ENCODE data around the gene GRID1.
"Not testable (repeated sequence)": the region's sequence is repeated elsewhere in the genome, so short reads cannot be mapped to it uniquely, and the experiment has no call there.

GRID1 gene

DNA sequence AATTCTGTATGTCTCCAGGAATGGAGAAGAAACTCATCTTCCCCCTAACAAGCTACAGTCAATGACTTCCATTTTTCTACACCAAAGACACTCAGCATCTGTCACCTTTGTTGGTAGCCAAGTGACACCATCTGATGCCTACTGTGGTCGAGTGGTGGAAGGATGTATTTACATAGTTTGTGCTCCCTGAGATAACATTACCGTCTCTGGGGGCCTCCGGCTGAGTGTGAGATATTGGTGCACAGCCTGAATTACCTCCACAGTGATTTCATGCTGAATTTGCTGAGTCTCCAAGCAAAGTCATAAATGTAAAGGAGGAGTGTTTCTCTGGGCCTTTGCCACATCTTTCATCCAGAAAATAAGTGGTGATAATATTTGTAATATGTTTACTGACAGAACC is 114.0 kb downstream of the GRID1 start:
- no peak for DNase-seq
- TF ChIP-seq POLR2A (IDR thresholded peaks at IDR 0.05; ENCODE audit: low read length), result no peak
- TF ChIP-seq GATA1 (IDR thresholded peaks at IDR 0.05; ENCODE audit: low read depth, low read length), result no peak

DNA sequence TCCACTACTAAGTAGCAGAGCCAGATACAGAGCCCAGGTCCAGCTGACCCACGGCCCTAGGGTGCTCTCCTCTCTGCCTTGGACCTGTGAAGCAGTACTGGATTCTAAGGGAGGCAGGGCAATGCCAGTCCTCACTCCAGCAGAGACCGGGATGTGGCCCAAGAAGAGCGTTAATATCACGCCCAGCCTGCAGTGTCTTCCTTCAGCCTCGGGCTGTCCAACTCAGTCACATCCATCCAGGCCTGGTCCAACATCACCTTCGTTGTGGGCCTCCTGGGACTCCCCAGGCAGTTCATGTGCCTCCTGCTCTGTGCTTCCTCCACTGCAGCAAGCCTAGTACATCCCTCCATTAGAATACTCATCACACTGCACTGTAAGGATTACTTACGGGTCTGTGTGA is 114.5 kb downstream of the GRID1 start:
- DNase-seq, result no peak
- TF ChIP-seq GATA1 (IDR thresholded peaks at IDR 0.05; ENCODE audit: low read depth, low read length) (no peak), POLR2A (IDR thresholded peaks at IDR 0.05; ENCODE audit: low read length) (no peak)

DNA sequence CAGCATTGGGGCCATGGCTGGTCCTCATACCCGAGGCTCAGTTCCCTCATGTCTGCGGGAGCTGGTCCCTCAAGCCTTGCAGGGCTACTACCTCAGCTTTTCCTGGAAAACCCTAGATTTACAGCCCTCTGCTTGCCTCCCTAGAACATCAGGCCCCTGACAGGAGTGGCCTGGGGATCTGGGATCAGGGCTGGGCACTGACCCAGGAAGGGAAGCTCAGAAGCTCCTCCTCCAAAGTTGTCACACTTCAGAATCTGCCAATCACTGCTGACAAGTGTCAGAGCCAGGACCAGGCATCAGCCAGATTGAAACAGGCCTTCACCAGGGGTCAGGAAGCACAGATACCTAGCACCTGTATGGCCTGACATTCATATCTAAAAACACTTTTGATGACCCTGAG is 115.2 kb downstream of the GRID1 start:
- DNase-seq, result no peak
- TF ChIP-seq POLR2A (IDR thresholded peaks at IDR 0.05; ENCODE audit: low read length) (no peak), GATA1 (IDR thresholded peaks at IDR 0.05; ENCODE audit: low read depth, low read length) (no peak)

DNA sequence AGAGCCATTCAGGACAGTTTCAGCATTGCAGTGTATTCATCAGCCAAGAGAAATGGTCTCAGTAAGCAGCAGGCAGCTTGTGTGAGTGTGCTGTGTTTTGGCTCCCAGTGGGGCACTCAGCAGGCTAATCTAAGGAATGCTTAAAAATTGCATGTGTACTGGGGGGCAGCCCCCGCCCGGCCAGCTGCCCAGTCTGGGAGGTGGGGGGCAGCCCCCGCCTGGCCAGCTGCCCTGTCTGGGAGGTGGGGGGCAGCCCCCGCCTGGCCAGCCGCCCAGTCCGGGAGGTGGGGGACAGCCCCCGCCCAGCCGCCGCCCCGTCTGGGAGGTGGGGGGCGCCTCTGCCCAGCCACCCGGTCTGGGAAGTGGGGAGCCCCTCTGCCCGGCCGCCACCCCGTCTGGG is 116.2 kb downstream of the GRID1 start:
- TF ChIP-seq GATA1 (IDR thresholded peaks at IDR 0.05; ENCODE audit: low read depth, low read length) (no peak), POLR2A (IDR thresholded peaks at IDR 0.05; ENCODE audit: low read length) (no peak)
- no peak for DNase-seq

DNA sequence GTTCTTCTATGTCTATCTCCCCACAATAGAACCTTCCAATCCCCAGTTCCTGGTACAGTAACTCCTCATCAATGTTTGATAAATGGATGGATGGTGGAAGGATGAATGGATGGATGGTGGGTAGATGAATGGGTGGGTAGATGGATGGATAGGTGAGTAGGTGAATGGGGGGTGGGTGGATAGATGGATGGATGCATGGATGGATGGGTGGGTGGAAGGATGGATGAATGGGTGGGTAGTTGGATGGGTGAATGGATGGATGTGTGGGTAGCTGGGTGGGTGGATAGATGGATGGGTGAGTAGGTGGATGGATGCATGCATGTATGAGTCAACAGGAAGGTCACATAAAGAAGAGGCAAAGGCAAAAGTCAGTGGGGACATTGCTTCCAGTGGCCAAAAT is 116.8 kb downstream of the GRID1 start:
- TF ChIP-seq GATA1 (IDR thresholded peaks at IDR 0.05; ENCODE audit: low read depth, low read length) (no peak), POLR2A (IDR thresholded peaks at IDR 0.05; ENCODE audit: low read length) (no peak)
- DNase-seq, result no peak

DNA sequence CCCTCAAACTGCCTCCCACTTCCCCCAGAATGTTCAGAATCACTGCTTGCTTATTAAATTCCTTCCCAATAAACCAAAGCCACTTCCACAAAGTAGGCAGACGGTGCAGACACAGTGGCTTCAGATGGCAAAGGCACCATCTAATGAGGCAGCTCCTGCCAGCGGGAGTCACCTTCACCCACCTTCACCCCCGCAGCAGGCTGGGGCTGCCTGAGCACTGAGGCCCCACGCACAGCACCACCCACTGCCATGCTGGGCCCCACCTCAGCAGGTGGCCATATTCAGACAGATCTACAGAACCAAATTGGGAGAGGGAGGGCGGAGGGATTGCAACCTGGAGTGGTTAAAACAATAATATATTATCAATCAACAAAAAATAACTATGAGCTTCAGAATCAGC is 118.5 kb downstream of the GRID1 start:
- TF ChIP-seq POLR2A (IDR thresholded peaks at IDR 0.05; ENCODE audit: low read length) (no peak), GATA1 (IDR thresholded peaks at IDR 0.05; ENCODE audit: low read depth, low read length) (no peak)
- no peak for DNase-seq

DNA sequence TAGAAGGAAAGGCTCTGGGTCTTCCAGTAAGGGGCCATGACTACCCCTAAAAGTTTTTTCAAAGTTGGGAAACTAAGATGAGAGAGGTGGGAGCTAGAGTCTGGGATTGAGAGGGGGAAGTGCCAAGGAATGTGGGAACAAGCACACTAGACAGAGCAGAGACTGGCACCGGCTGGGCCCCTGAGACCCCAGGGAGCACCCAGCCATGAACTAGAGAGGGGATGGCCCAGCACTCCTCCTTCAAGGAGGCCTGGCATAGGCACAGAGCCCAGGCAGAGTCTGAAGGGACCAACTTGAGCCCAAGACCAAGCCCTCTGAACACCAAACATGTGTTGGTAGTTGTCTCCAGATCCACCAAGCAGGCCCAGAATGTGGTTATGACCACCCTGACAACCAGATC is 119.0 kb downstream of the GRID1 start:
- TF ChIP-seq POLR2A (IDR thresholded peaks at IDR 0.05; ENCODE audit: low read length) (no peak), GATA1 (IDR thresholded peaks at IDR 0.05; ENCODE audit: low read depth, low read length) (no peak)
- DNase-seq, result no peak

DNA sequence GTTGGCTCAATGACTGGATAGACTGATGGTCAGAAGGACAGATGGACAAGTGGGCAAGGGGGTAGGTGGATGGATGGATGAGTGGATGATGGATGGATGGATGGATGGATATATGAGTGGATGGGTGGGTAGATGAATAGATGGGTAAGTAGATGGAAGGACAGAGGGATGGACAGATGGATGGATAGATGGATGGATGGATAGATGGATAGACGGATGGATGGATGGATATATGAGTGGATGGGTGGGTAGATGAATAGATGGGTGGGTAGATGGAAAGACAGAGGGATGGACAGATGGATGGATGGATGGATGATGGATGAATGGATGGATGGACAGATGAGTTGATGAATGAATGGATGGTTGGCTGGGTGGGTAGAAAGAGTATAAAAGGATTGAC is 119.5 kb downstream of the GRID1 start:
- TF ChIP-seq GATA1 (IDR thresholded peaks at IDR 0.05; ENCODE audit: low read depth, low read length) (no peak), POLR2A (IDR thresholded peaks at IDR 0.05; ENCODE audit: low read length) (no peak)
- DNase-seq, result no peak

DNA sequence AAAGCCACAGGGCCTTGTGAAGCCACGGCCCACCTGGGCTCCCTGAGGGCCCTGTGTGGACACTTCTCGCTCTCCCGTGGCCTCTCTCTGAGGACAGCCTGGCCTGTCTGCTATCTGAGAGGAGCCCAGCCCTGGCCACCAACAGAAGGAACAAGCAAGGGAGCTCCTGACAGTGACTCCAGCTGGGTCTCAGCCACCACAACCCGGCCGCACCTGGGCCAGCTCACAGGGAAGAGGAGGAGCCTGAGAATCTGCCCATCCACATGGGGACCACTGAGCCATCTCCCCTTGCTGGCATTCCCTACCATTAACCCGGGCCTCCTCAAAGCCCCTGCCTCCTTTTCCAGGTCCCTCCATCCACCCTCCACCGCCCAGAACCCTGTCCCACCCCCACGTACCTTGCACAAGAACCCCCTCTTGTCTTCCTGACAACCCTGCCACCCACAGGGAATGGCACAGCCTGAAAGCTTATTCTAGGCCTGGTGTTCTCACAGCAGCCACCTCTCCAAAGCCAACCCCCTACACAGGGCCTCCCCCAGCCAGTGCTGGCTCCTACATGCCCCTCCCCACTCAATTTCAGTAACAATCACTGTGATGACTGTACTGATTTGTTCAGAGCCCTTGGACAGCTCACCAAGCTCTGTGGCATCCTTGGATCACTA is 120.2 kb downstream of the GRID1 start:
- DNase-seq, result no peak
- no peak for TF ChIP-seq POLR2A (IDR thresholded peaks at IDR 0.05; ENCODE audit: low read length)
- no peak for TF ChIP-seq GATA1 (IDR thresholded peaks at IDR 0.05; ENCODE audit: low read depth, low read length)

DNA sequence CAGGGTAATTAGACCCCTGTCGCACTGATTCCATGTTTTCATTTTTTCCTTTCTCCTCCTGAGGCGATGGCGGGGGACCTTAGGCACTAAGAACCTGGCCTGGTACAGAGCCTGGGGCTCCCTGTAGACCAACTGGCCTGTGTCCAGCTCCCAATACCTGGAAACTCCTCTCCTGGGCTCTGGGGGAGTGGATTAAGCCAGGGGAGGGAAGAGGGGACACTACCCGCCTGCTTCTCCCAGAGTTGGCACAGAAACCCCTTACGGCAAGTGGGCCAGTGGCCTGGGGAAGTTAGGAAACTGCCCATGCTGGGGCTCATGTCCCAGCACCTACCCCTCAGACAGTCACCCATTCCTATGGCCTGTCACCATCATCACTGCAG is 121.6 kb downstream of the GRID1 start:
- no peak for DNase-seq
- TF ChIP-seq GATA1 (IDR thresholded peaks at IDR 0.05; ENCODE audit: low read depth, low read length) (no peak), POLR2A (IDR thresholded peaks at IDR 0.05; ENCODE audit: low read length) (no peak)

DNA sequence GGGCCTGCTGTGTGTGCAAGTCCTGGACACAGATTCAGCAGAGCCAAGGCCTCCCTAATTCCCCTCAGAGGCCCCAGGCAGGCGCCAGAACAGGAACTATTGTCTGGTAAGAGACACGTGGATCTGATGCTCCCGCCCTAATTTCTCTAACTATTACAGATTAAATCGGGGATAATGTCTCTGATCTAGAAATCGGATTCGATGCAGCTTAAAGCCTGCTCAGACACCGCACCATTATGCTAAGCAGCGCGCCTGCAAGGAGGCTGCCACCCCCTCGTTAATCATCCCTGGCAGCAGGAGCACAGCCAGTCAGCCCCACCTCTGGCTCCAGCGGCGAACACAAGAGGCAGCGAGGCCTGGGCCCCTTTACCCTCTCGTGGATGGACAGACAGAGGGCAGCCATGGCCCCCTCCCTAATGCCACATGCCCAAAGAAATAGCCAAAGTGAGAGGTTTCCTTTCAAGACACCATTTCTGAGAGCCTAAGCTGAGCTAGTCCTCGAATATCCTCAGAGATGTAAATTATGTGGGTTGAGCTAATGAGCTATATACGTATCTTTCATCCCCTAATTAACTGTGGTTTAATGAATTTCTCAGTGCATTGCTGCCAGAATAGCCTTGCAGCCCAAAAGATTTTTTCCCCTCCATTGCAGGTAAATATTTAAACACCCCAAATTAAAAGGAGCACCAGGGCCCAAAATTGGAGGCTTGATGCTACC is 122.1 kb downstream of the GRID1 start:
- TF ChIP-seq POLR2A (IDR thresholded peaks at IDR 0.05; ENCODE audit: low read length) (no peak), GATA1 (IDR thresholded peaks at IDR 0.05; ENCODE audit: low read depth, low read length) (no peak)
- no peak for DNase-seq

DNA sequence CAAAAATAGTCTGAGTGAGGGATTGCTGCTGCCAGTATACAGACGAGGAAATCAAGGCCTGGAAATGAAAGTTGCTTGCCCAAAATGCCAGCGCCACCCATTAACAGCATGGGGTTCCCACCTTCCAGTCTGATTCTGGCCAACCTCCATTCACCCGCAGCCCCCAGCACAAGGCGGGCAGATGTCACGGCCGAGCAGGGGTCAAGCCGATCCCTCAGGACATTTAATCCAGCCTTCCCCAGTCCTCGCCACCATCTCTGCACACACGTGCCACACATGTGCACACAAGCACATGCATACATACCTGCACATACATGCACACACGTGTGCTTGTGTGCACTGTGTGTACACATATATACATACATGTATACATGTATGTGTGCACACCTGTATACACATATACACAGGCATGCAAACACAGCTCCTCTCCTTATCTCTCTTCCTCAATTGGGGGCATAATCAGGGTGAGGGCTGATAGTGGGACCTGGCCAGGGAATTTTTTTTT is 122.9 kb downstream of the GRID1 start:
- TF ChIP-seq POLR2A (IDR thresholded peaks at IDR 0.05; ENCODE audit: low read length), result no peak
- TF ChIP-seq GATA1 (IDR thresholded peaks at IDR 0.05; ENCODE audit: low read depth, low read length), result no peak
- DNase-seq, result no peak

DNA sequence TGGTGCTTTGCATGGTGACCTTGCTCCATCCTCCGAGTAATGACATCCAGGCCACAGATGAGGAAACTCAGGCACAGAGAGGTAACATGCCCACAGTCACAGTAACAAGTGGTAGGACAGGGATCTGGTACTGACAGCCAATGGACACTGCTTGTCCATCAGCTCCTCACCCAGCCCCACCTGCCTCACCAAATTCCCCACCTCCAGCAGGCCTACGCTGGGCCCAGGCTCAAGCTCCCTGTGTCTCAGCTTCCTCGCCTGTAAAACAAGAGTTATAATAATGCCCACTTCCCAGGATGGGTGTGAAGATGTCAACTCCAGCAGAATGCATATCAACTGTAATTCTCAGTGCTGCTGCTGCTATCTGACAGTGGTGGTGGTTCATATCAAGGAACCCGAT is 123.8 kb downstream of the GRID1 start:
- no peak for DNase-seq
- no peak for TF ChIP-seq GATA1 (IDR thresholded peaks at IDR 0.05; ENCODE audit: low read depth, low read length)
- TF ChIP-seq POLR2A (IDR thresholded peaks at IDR 0.05; ENCODE audit: low read length), result no peak

DNA sequence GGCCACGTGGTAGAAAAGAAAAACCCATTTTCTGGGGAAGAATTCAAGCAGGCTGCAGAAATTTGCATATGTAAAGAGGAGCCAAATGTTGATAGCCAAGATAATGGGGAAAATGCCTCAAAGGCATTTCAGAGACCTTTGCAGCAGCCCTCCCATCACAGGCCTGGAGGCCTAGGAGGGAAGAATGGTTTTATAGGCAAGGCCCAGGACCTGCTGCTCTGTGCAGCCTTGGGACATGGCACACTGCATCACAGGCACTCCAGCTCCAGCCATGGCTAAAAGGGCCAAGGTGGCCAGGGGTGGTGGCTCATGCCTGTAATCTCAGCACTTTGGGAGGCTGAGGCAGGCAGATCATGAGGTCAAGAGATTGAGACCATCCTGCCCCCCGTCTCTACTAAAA is 128.5 kb downstream of the GRID1 start:
- DNase-seq, result not testable (repeated sequence)

Data from erythroblast (primary cell).